Kidney (tissue), 14 donors: ENCODE results near the gene NDOR1. TPM values are rescaled to one million over a fixed set of nuclear protein-coding genes. Genes with fewer than 3 reads are reported as not detected.

Source experiments
- DNase-seq, 5 donors: peaks; one replicate each; pipeline ENCODE4 v3.0.0-alpha.2; 2013 to 2020
- FAIRE-seq: peaks from 2 replicates; lab custom pipeline; 2012; peaks lifted over from hg19 to GRCh38; lab: Jason Lieb, UNC
- H3K27ac ChIP-seq, 2 donors: one replicate each; pipeline ENCODE4 v1.7.0; 2013; ENCODE audit warnings: low read depth in 2 of 2, low read length in 2 of 2, inconsistent platforms in 1 of 2
- H3K27me3 ChIP-seq: one replicate; pipeline ENCODE4 v1.7.1; 2013; ENCODE audit warnings: low read length, inconsistent platforms; ENCODE audit not compliant: control insufficient read depth, insufficient read depth
- H3K36me3 ChIP-seq, 3 donors: one replicate each; pipeline versions ENCODE4 v1.7.0 to v1.7.1; 2013; ENCODE audit warnings: low read length in 3 of 3, control low read depth in 1 of 3, inconsistent platforms in 1 of 3; ENCODE audit not compliant: insufficient read depth in 3 of 3, control insufficient read depth in 2 of 3
- H3K4me1 ChIP-seq, 3 donors: one replicate each; pipeline versions ENCODE4 v1.7.0 to v1.7.1; 2013; ENCODE audit warnings: low read length in 3 of 3, inconsistent platforms in 1 of 3, low read depth in 1 of 3; ENCODE audit not compliant: control insufficient read depth in 2 of 3, insufficient read depth in 2 of 3
- H3K4me3 ChIP-seq, 3 donors: one replicate each; pipeline versions ENCODE4 v1.7.0 to v1.8.1; 2013; ENCODE audit warnings: low read length in 3 of 3, control low read depth in 1 of 3, inconsistent platforms in 1 of 3
- H3K9ac ChIP-seq, 3 donors: one replicate each; pipeline versions ENCODE4 v1.7.0 to v1.7.1; 2013; ENCODE audit warnings: low read length in 3 of 3, control low read depth in 1 of 3, inconsistent platforms in 1 of 3
- H3K9me3 ChIP-seq, 3 donors: one replicate each; pipeline versions ENCODE4 v1.7.0 to v1.7.1; 2013; ENCODE audit warnings: low read length in 3 of 3, control low read depth in 1 of 3, inconsistent platforms in 1 of 3; ENCODE audit not compliant: control insufficient read depth in 2 of 3, insufficient read depth in 1 of 3
- CTCF ChIP-seq: IDR thresholded peaks from 3 replicates; pipeline ENCODE4 v1.5.1; 2012; ENCODE audit warnings: mild to moderate bottlenecking, moderate library complexity, borderline replicate concordance; ENCODE audit not compliant: insufficient read depth; ENCODE audit errors: extremely low read depth
- intact Hi-C: fragments of 100-400 bp; cut with DNase I; formaldehyde crosslinking; loops from one replicate; pipeline ENCODE4 v1.11.1; 2022
- polyA plus RNA-seq: library from polyadenylated mRNA; stranded (reverse); fragments of 350-450 nt; fragmentation: Illumina TruSeq; extraction: RNeasy Lipid Tissue Mini Kit (QIAGEN cat#74804); gene quantifications from one replicate; pipeline ENCODE4 v1.2.3, GENCODE V29; 2014; ENCODE audit warnings: low read depth, low replicate concordance; ENCODE audit not compliant: insufficient read depth
- total RNA-seq: library from RNA; stranded (reverse); fragmentation: NEBNext Ultra II Directional; extraction: Animal tissue kit (Norgen Biotek cat#: 25700); gene quantifications from one replicate; pipeline ENCODE4 v1.2.1, GENCODE V29; 2021
- donor health status: control.
- donor health status: control.
- donor health status: control.
- donor health status: control.
- donor health status: control.
- donor health status: DM: yes; HTN: yes; CAD: no.
- donor health status: Normal renal cell carcinoma (clear cell type).

Gene NDOR1
- total and polyA plus RNA-seq, 2 donors from 2014 or later, result 5.9 to 17.8 TPM

GRCh38 chr9:137244486-137245449 is 39.3 kb downstream of the NDOR1 start:
- no peak for TF ChIP-seq CTCF

GRCh38 chr9:137245450-137246421 is 40.2 kb downstream of the NDOR1 start:
- FAIRE-seq (no peak), DNase-seq (peak in 1 of 5 donors; percentile 46)
- no peaks in the 10 kb centered on the region for H3K27me3 ChIP-seq
- H3K9me3 ChIP-seq, result no peaks in the 10 kb centered on the region
- no peak for TF ChIP-seq CTCF
- no peak overlapping the region for H3K4me3 ChIP-seq
- H3K9ac ChIP-seq, result no peak overlapping the region
- peaks cover 0 to 15% (median 7%) of the 10 kb centered on the region in 3 donors for H3K4me1 ChIP-seq
- intact Hi-C loops, result no loop called here
- peaks cover 2 to 13% (median 6%) of the 10 kb centered on the region in 3 donors for H3K36me3 ChIP-seq
- no peak overlapping the region for H3K27ac ChIP-seq

More at GRCh38 chr9:137244486-137245449, 39.3 kb downstream of the NDOR1 start:
- intact Hi-C loops, result no loop called here
- Histone ChIP-seq H3K27ac (no peak overlapping the region), H3K4me1 (peaks cover 0 to 15% (median 7%) of the 10 kb centered on the region in 3 donors), H3K9ac (no peak overlapping the region), H3K4me3 (no peak overlapping the region), H3K27me3 (no peaks in the 10 kb centered on the region), H3K9me3 (no peaks in the 10 kb centered on the region), H3K36me3 (peaks cover 2 to 13% (median 6%) of the 10 kb centered on the region in 3 donors)
- DNase-seq (peak in 3 of 5 donors; percentile 34 to 69 (median 43)), FAIRE-seq (no peak)

- peak in 4 of 5 donors; percentile 34 to 61 (median 38) for DNase-seq
- Histone ChIP-seq H3K4me3 (no peak overlapping the region), H3K27me3 (no peaks in the 10 kb centered on the region), H3K9me3 (no peaks in the 10 kb centered on the region), H3K9ac (no peak overlapping the region), H3K36me3 (peaks cover 2 to 13% (median 6%) of the 10 kb centered on the region in 3 donors), H3K27ac (no peak overlapping the region), H3K4me1 (peaks cover 0 to 12% (median 5%) of the 10 kb centered on the region in 3 donors)
- no peak for FAIRE-seq
- TF ChIP-seq CTCF, result no peak
- intact Hi-C loops, result no loop called here
These were observed 41.8 kb downstream of the NDOR1 start for GRCh38 chr9:137247135-137247915.
